Activated B cell treated with CpG ODN at 0.5 μM for 24 hours (primary cell): ENCODE results near the gene ACP3. TPM values are rescaled to one million over a fixed set of nuclear protein-coding genes. Genes with fewer than 3 reads are reported as not detected.

Source experiments
- ATAC-seq: fragments of 200-7000 bp; cut with Tn5 transposase; one replicate; pipeline ENCODE4 v1.10.0; 2021; ENCODE audit warnings: low read depth, mild to moderate bottlenecking, moderate library complexity
- CTCF ChIA-PET: fragments of 350-600 bp; sonication (Branson Sonifier 250); formaldehyde crosslinking; loops from one replicate; lab custom pipeline; 2021; ENCODE audit warnings: antibody characterized with exemption; lab: Charles Lee
- POLR2A ChIA-PET: fragments of 350-600 bp; sonication (Branson Sonifier 250); formaldehyde crosslinking; loops from one replicate; lab custom pipeline; 2021; ENCODE audit warnings: antibody characterized with exemption; lab: Charles Lee
- DNase-seq: peaks from one replicate; pipeline ENCODE4 v3.0.0; 2022
- H3K27ac Mint-ChIP-seq: one replicate; pipeline ENCODE4 v1.8.0; 2020; ENCODE audit warnings: mixed read lengths
- H3K27me3 Mint-ChIP-seq: one replicate; pipeline ENCODE4 v1.8.0; 2021; ENCODE audit warnings: mixed read lengths
- H3K36me3 Mint-ChIP-seq: one replicate; pipeline ENCODE4 v1.8.0; 2021; ENCODE audit warnings: low read depth, mixed read lengths
- H3K4me1 Mint-ChIP-seq: one replicate; pipeline ENCODE4 v1.8.0; 2021; ENCODE audit warnings: mixed read lengths
- H3K4me3 Mint-ChIP-seq: one replicate; pipeline ENCODE4 v1.8.0; 2020; ENCODE audit warnings: mild to moderate bottlenecking, mixed read lengths
- H3K9me3 Mint-ChIP-seq: one replicate; pipeline ENCODE4 v1.8.0; 2020; ENCODE audit warnings: mixed read lengths
- intact Hi-C: fragments of 100-400 bp; cut with micrococcal nuclease; formaldehyde crosslinking; loops from one replicate; pipeline ENCODE4 v1.15.1; 2024
- total RNA-seq: library from RNA; stranded (reverse); gene quantifications from 2 replicates; pipeline ENCODE4 v1.2.3, GENCODE V29; 2022
- TF ChIP-seq, protein P1 (sequence below): fragments of 200-600 bp; IDR thresholded peaks from one replicate; pipeline ENCODE4 v1.8.0; 2022; ENCODE audit warnings: antibody characterized with exemption, mild to moderate bottlenecking

ACP3 gene
- total RNA-seq, 1 donor from 2014 or later: 0.84 TPM

DNA sequence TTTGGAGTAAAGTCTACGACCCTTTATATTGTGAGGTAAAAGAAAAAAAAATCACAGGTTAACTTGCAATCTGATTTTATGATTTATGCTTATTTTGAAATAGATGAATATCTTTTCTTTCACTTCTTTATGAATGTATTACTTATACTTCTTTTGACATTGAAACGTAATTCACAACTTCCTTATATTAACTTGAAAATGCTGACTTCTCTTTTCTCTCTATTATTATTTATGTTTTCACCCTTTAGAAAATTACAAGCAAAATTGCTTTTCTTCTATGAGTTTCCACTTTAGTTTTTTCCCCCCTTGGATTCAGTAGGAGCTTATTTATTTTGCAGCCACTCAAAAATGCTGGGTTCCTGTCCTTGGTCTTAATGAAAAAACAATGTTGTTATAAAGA is 25.4 kb downstream of the ACP3 start:
- CTCF ChIA-PET: interaction anchor here (0.7 to 2.4 kb wide), 12 partner anchors 9 to 1310 kb away, joined by 3 to 8 read pairs (median 5); partner anchors contain the start of gene CPNE4
- ATAC-seq: no peak
- intact Hi-C loops: loop anchor here (1.0 to 2.0 kb wide), 4 partner anchors 89 to 1309 kb away; no protein-coding TSS in a partner anchor
- Mint-ChIP-seq H3K9me3 (no peaks in the 10 kb centered on the region), H3K27me3 (no peaks in the 10 kb centered on the region), H3K27ac (no peak overlapping the region), H3K36me3 (no peaks in the 10 kb centered on the region), H3K4me3 (no peak overlapping the region), H3K4me1 (peaks cover 3% of the 10 kb centered on the region)
- POLR2A ChIA-PET: no interaction called here
- no peak for DNase-seq
- TF ChIP-seq, protein P1, sequence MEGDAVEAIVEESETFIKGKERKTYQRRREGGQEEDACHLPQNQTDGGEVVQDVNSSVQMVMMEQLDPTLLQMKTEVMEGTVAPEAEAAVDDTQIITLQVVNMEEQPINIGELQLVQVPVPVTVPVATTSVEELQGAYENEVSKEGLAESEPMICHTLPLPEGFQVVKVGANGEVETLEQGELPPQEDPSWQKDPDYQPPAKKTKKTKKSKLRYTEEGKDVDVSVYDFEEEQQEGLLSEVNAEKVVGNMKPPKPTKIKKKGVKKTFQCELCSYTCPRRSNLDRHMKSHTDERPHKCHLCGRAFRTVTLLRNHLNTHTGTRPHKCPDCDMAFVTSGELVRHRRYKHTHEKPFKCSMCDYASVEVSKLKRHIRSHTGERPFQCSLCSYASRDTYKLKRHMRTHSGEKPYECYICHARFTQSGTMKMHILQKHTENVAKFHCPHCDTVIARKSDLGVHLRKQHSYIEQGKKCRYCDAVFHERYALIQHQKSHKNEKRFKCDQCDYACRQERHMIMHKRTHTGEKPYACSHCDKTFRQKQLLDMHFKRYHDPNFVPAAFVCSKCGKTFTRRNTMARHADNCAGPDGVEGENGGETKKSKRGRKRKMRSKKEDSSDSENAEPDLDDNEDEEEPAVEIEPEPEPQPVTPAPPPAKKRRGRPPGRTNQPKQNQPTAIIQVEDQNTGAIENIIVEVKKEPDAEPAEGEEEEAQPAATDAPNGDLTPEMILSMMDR: no peak

DNA sequence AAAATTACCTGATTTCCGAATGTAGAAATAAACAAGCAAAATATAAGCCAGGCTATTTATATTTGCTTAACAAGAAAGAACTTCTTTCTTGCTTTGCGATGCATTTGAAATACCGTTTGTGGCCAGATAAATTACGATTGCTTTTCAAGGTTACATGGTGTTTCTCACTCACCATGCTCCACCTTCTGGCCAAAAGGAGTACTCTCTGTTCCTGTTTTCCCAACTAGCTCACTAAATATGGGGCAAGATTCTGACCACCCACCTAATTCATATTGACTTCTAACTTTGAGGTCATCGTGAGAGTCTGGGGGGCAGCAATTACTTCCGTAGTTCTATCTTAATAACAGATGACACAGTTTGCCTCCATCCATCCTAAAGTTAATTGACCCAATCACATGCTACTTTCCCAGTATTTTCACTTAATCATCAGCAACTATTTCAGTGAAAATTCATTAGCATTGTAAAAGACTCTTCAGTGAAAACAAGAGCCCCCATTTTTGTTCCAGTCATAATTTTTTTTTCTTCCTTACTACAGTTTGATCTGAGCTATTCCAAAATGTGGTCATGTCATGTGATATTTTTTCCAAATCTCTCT is 25.9 kb downstream of the ACP3 start:
- Mint-ChIP-seq H3K27ac (no peak overlapping the region), H3K27me3 (no peaks in the 10 kb centered on the region), H3K4me3 (no peak overlapping the region), H3K36me3 (no peaks in the 10 kb centered on the region), H3K4me1 (peaks cover 3% of the 10 kb centered on the region), H3K9me3 (no peaks in the 10 kb centered on the region)
- ATAC-seq: peak; percentile 62
- TF ChIP-seq, protein P1: no peak
- ChIA-PET POLR2A (no interaction called here), CTCF (interaction anchor here (0.7 to 2.4 kb wide), 13 partner anchors 9 to 1310 kb away, joined by 3 to 8 read pairs (median 5); partner anchors contain the start of gene CPNE4)
- no peak for DNase-seq
- intact Hi-C loops: loop anchor here (1.0 to 2.0 kb wide), 4 partner anchors 90 to 1310 kb away; no protein-coding TSS in a partner anchor

DNA sequence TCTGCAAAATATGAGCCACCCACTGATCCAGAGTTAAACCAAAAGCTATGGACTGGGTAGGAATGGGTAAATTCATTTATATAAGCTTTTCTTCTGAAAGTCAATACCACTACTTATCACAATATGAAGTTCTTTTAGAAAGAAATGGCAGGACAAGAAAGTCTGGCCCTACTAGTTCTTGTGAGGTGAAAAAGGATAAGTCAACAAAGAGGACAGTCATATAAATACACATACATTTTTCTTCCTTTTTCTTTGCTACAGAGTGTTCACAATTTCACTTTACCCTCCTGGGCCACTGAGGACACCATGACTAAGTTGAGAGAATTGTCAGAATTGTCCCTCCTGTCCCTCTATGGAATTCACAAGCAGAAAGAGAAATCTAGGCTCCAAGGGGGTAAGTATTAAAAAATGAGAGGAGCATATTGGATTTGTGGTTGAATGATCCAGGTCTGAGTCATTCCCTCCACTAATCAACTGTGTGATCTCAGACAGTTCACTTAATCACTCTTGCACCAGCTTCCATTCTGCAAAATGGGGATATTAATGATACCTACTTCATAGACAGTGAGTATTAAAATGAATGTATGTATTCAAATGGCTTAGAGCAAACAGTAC is 27.6 kb downstream of the ACP3 start:
- DNase-seq (no peak), ATAC-seq (no peak)
- H3K27me3 Mint-ChIP-seq: no peaks in the 10 kb centered on the region
- peaks cover 3% of the 10 kb centered on the region for H3K4me1 Mint-ChIP-seq
- TF ChIP-seq, protein P1: no peak
- intact Hi-C loops: no loop called here
- no peaks in the 10 kb centered on the region for H3K9me3 Mint-ChIP-seq
- POLR2A ChIA-PET: no interaction called here
- no peak overlapping the region for H3K4me3 Mint-ChIP-seq
- no peaks in the 10 kb centered on the region for H3K36me3 Mint-ChIP-seq
- H3K27ac Mint-ChIP-seq: no peak overlapping the region
- CTCF ChIA-PET: interaction anchor here (2.4 kb wide), 1 partner anchor 12 kb away, joined by 8 read pairs; no protein-coding TSS in a partner anchor

DNA sequence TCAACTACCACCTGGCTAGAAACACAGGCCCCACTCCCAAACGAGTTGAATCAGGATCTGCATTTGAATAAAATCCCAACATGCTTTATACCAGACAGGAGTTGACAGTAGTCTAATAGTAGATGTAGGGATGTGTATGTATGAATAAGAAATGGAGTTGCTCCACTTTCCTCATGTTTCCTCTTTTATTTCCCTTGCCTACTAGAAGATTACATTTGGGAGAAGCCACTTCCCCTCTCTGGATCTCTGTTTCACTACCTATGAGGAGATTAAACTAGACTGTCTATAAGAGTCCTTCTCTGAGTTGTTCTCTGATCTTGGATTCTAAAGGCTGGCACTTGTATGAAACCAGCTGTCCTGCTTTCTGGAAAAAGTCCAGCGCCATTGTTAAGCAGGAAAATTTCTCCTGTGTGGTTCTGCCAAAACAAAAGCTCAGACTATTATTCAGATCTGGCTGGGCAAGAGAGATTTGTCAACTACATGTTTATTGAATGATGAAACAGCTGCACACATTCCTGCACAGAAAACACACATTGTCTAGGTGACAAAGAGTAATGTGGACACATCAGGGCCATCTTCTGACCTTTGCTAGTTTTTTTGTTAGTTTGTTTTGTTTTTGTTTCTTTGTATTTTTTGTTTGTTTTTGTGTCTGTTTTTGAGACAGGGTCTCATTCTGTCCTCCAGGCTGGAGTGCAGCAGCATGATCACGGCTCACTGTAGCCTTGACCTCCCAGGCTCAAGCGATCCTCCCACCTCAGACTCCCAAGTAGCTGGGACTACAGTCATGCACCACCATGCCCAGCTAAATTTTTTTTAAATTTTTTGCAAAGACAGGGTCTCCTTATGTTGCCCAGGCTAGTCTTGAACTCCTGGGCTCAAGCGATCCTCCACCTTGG is 29.9 kb downstream of the ACP3 start:
- Mint-ChIP-seq H3K36me3 (no peaks in the 10 kb centered on the region), H3K9me3 (no peaks in the 10 kb centered on the region), H3K4me1 (peaks cover 3% of the 10 kb centered on the region), H3K4me3 (no peak overlapping the region), H3K27ac (no peak overlapping the region), H3K27me3 (no peaks in the 10 kb centered on the region)
- ATAC-seq (no peak), DNase-seq (no peak)
- TF ChIP-seq, protein P1: no peak
- ChIA-PET POLR2A (no interaction called here), CTCF (no interaction called here)
- intact Hi-C loops: no loop called here
